Liver (tissue), 9 donors: Measurements from ENCODE around the gene MPPE1. TPM values are rescaled to one million over a fixed set of nuclear protein-coding genes. Genes with fewer than 3 reads are reported as not detected.

ENCODE experiments used
- DNase-seq: peaks from one replicate; pipeline ENCODE4 v3.0.0-alpha.2; 2017; ENCODE audit warnings: low spot score
- H3K27ac ChIP-seq, 2 donors: one replicate each; pipeline ENCODE4 v1.7.0; 2013; ENCODE audit warnings: inconsistent platforms in 2 of 2, low read length in 2 of 2, control low read depth in 1 of 2, low read depth in 1 of 2, mild to moderate bottlenecking in 1 of 2
- H3K27me3 ChIP-seq, 4 donors: one replicate each; pipeline versions ENCODE4 v1.6.1 to v1.7.0; 2013; ENCODE audit warnings: low read length in 3 of 4, inconsistent platforms in 1 of 4, mild to moderate bottlenecking in 1 of 4, moderate library complexity in 1 of 4; ENCODE audit not compliant: control insufficient read depth in 4 of 4, insufficient read depth in 4 of 4
- H3K36me3 ChIP-seq, 4 donors: one replicate each; pipeline versions ENCODE4 v1.6.1 to v1.7.0; 2013; ENCODE audit warnings: low read length in 3 of 4, mild to moderate bottlenecking in 3 of 4, low read depth in 1 of 4, moderate library complexity in 1 of 4; ENCODE audit not compliant: control insufficient read depth in 4 of 4, insufficient read depth in 3 of 4
- H3K4me1 ChIP-seq, 4 donors: one replicate each; pipeline versions ENCODE4 v1.6.1 to v1.7.0; 2013; ENCODE audit warnings: low read length in 3 of 4, mild to moderate bottlenecking in 3 of 4, moderate library complexity in 1 of 4; ENCODE audit not compliant: control insufficient read depth in 4 of 4, insufficient read depth in 4 of 4
- H3K4me3 ChIP-seq, 3 donors: one replicate each; pipeline versions ENCODE4 v1.6.1 to v1.7.0; 2013; ENCODE audit warnings: low read length in 3 of 3, control low read depth in 1 of 3, low read depth in 1 of 3, mild to moderate bottlenecking in 1 of 3
- H3K9ac ChIP-seq, 2 donors: one replicate each; pipeline ENCODE4 v1.7.0; 2013; ENCODE audit warnings: low read length in 2 of 2, mild to moderate bottlenecking in 2 of 2, moderate library complexity in 2 of 2, control low read depth in 1 of 2, low read depth in 1 of 2
- H3K9me3 ChIP-seq, 4 donors: one replicate each; pipeline versions ENCODE4 v1.6.1 to v1.7.0; 2013; ENCODE audit warnings: low read length in 3 of 4; ENCODE audit not compliant: control insufficient read depth in 4 of 4
- EGR1 ChIP-seq, 2 donors: IDR thresholded peaks; 2 replicates each; pipeline ENCODE4 v1.6.1; 2016 to 2018; ENCODE audit warnings: antibody characterized with exemption in 2 of 2, low read depth in 2 of 2
- FOXA1 ChIP-seq: IDR thresholded peaks from 2 replicates; pipeline ENCODE4 v1.6.1; 2016; ENCODE audit warnings: antibody characterized with exemption
- FOXA2 ChIP-seq: IDR thresholded peaks from 2 replicates; pipeline ENCODE4 v1.6.1; 2016; ENCODE audit warnings: antibody characterized with exemption
- GABPA ChIP-seq, 2 donors: IDR thresholded peaks in 1 of 2; conservative IDR thresholded peaks in 1 of 2; 2 replicates each; pipeline ENCODE4 v1.6.1; 2016; ENCODE audit warnings: antibody characterized with exemption in 2 of 2, mild to moderate bottlenecking in 1 of 2, moderate library complexity in 1 of 2
- HNF4A ChIP-seq, 2 donors: conservative IDR thresholded peaks; 2 replicates each; pipeline ENCODE4 v1.6.1; 2016; ENCODE audit warnings: antibody characterized with exemption in 2 of 2, mild to moderate bottlenecking in 2 of 2
- HNF4G ChIP-seq: IDR thresholded peaks from 2 replicates; pipeline ENCODE4 v1.6.1; 2016; ENCODE audit warnings: antibody characterized with exemption
- JUND ChIP-seq, 2 donors: IDR thresholded peaks; 2 replicates each; pipeline ENCODE4 v1.6.1; 2016; ENCODE audit warnings: antibody characterized with exemption in 2 of 2
- NR2F2 ChIP-seq: IDR thresholded peaks from 2 replicates; pipeline ENCODE4 v1.6.1; 2016; ENCODE audit warnings: antibody characterized with exemption
- RAD21 ChIP-seq, 2 donors: IDR thresholded peaks; 2 replicates each; pipeline ENCODE4 v1.6.1; 2016; ENCODE audit warnings: antibody characterized with exemption in 2 of 2, mild to moderate bottlenecking in 2 of 2
- RXRA ChIP-seq, 2 donors: IDR thresholded peaks; 2 replicates each; pipeline ENCODE4 v1.6.1; 2017 to 2018; ENCODE audit warnings: antibody characterized with exemption in 2 of 2, mild to moderate bottlenecking in 1 of 2
- SP1 ChIP-seq: IDR thresholded peaks from 2 replicates; pipeline ENCODE4 v1.6.1; 2018; ENCODE audit warnings: antibody characterized with exemption, mild to moderate bottlenecking
- TAF1 ChIP-seq: conservative IDR thresholded peaks from 2 replicates; pipeline ENCODE4 v1.6.1; 2016; ENCODE audit warnings: antibody characterized with exemption, mild to moderate bottlenecking
- YY1 ChIP-seq: IDR thresholded peaks from 2 replicates; pipeline ENCODE4 v1.6.1; 2016; ENCODE audit warnings: antibody characterized with exemption, mild to moderate bottlenecking
- WGBS: extraction: QIAGEN DNeasy Blood & Tissue Kit; methylation state at CpG from one replicate; pipeline ENCODE4 v1.1.7; 2013; 5-methylcytosine and 5-hydroxymethylcytosine counted together
- polyA plus RNA-seq, 2 donors: library from polyadenylated mRNA; stranded (reverse) in 1 of 2; unstranded in 1 of 2; fragments of 200-250 nt in 1 of 2; fragments of >200 nt in 1 of 2; fragmentation: Nextera tagmentation in 1 of 2; extraction: Ambion mirVana in 1 of 2; gene quantifications; one replicate each; pipeline versions ENCODE4 v1.2.1 to v1.2.3, GENCODE V29; 2013 to 2015
- total RNA-seq, 2 donors: library from RNA; depleted of rRNA; stranded (reverse); fragments of >200 nt; gene quantifications; one replicate each; pipeline ENCODE4 v1.2.3, GENCODE V29; 2014
- TF ChIP-seq, protein P1 (sequence below): IDR thresholded peaks from 2 replicates; pipeline ENCODE4 v1.6.1; 2016; ENCODE audit warnings: antibody characterized with exemption
- TF ChIP-seq, protein P2 (sequence below): IDR thresholded peaks from 2 replicates; pipeline ENCODE4 v1.6.1; 2016; ENCODE audit warnings: antibody characterized with exemption
- TF ChIP-seq, protein P3 (sequence below): IDR thresholded peaks from 2 replicates; pipeline ENCODE4 v1.6.1; 2016; ENCODE audit warnings: antibody characterized with exemption
- TF ChIP-seq, protein P4 (sequence below): IDR thresholded peaks from 2 replicates; pipeline ENCODE4 v1.6.1; 2016; ENCODE audit warnings: antibody characterized with exemption, mild to moderate bottlenecking
- TF ChIP-seq, protein P5 (sequence below): fragments of 150-350 bp; IDR thresholded peaks from 2 replicates; pipeline ENCODE4 v1.5.1; 2017; ENCODE audit warnings: improper control_type of control experiment, low read depth, low read length; ENCODE audit not compliant: missing input control
- donor health status: healthy.
- donor health status: healthy.
- donor health status: healthy.
- donor health status: healthy.
- donor health status: healthy.

Gene MPPE1
- total and polyA plus RNA-seq, 4 donors, result 9.8 to 31.6 (median 26.1) TPM

DNA sequence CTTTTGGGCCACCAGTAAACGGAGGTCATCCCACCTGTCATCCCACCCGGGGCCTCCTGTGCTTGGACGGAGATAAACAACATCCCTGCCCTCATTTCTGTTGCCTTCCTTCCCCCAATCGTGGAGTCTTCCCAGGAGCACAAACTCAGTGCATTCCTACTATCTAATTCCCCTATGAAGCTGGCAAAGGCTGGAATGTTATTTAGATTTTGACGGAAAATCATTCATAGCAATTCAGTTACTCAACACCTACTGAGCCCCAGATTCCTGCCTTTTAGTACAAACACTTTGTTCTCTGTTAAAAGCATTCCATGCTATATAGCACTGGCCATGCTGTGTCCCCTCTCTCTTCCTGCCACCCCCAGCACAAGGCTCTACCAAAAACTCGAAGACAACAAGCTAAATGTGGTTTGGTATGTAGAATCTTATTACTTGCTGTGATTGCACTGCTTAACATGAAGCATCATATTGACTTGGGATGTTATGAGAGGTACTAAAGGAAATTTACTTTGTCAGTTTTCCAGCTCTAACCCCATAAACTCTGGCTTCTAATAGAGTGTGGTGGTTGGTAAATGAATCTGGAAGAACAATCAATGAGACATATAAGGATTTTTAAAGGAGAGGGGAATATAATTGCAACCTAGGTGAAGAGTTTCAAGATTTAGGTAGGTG, 40.9 kb upstream of the MPPE1 start:
- H3K27ac ChIP-seq, result no peak overlapping the region
- WGBS, result 82% methylated on average over 6 of the region's 6 CpGs
- no peaks in the 10 kb centered on the region for H3K36me3 ChIP-seq
- no peaks in the 10 kb centered on the region for H3K27me3 ChIP-seq
- no peaks in the 10 kb centered on the region for H3K9me3 ChIP-seq
- peaks cover 3 to 10% (median 7%) of the 10 kb centered on the region in 4 donors for H3K4me1 ChIP-seq
- H3K4me3 ChIP-seq, result no peak overlapping the region
- H3K9ac ChIP-seq, result no peak overlapping the region
- DNase-seq, result no peak
- TF ChIP-seq GABPA (IDR thresholded peaks at IDR 0.05 in 1 of 2, conservative IDR thresholded peaks at IDR 0.05 in 1 of 2) (no peak), RXRA (IDR thresholded peaks at IDR 0.05) (no peak), NR2F2 (no peak), JUND (IDR thresholded peaks at IDR 0.05) (no peak), HNF4A (conservative IDR thresholded peaks at IDR 0.05) (no peak)
- TF ChIP-seq, protein P1, sequence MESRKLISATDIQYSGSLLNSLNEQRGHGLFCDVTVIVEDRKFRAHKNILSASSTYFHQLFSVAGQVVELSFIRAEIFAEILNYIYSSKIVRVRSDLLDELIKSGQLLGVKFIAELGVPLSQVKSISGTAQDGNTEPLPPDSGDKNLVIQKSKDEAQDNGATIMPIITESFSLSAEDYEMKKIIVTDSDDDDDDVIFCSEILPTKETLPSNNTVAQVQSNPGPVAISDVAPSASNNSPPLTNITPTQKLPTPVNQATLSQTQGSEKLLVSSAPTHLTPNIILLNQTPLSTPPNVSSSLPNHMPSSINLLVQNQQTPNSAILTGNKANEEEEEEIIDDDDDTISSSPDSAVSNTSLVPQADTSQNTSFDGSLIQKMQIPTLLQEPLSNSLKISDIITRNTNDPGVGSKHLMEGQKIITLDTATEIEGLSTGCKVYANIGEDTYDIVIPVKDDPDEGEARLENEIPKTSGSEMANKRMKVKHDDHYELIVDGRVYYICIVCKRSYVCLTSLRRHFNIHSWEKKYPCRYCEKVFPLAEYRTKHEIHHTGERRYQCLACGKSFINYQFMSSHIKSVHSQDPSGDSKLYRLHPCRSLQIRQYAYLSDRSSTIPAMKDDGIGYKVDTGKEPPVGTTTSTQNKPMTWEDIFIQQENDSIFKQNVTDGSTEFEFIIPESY, result no peak
- TF ChIP-seq, protein P2, sequence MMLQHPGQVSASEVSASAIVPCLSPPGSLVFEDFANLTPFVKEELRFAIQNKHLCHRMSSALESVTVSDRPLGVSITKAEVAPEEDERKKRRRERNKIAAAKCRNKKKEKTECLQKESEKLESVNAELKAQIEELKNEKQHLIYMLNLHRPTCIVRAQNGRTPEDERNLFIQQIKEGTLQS, result no peak
- TF ChIP-seq, protein P3, sequence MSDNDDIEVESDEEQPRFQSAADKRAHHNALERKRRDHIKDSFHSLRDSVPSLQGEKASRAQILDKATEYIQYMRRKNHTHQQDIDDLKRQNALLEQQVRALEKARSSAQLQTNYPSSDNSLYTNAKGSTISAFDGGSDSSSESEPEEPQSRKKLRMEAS, result no peak

DNA sequence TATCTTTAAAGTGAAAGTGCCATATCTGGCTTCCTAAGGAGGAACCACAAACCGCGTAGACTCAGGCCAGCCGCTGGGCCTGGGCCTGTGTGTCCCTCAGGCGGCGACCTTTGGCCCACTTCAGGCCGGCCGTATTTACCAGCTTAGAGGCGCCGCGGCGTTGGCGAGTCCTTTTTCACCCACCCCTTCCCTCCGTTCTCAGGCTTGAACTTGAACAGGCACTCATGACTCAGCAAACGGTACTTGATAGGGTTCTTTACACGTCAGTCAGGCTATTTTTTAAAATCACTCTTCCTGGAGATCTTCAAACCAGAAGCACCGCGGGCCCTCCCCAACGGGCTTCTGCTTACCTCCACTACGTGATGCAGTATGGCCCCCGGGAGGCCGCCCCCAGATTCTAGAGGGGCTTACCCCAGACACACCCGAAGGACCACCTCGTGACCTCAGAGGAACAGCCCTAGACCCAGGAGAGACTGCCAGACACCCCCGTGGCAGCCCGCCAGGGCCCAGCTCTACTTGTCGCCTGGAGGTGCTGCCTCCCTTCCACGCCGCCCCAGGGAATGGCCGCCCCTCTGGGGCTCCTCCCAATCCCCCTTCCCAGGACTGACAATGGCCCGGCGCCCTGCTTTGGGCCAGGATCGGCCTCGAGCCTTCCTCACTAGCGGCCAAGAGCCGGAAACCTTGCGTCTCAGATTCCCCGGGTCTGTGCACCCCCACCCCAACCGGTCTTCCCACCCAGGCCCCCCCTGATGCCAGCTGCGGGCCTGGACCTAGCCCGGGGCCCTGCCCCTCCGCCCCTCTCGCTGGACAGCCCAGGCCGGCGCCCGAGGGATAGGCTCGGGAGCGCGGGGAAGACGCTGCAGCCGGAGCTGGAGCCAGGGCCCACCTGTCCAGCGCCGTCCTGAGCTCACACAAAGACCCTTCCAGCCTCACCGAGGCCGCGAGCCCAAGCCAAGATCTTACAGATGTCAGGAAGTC, 39.4 kb upstream of the MPPE1 start:
- H3K36me3 ChIP-seq, result no peaks in the 10 kb centered on the region
- TF ChIP-seq YY1 (peak; percentile 67), RXRA (IDR thresholded peaks at IDR 0.05) (peak; percentile 97), JUND (IDR thresholded peaks at IDR 0.05) (peak; percentile 36 to 71), NR2F2 (peak; percentile 93), SP1 (peak; percentile 98), FOXA2 (peak; percentile 63), TAF1 (peak; percentile 32), FOXA1 (peak; percentile 65), RAD21 (IDR thresholded peaks at IDR 0.05) (peak; percentile 42 to 50), HNF4G (no peak), EGR1 (IDR thresholded peaks at IDR 0.05; ENCODE audit: low read depth in 2 of 2) (no peak), GABPA (IDR thresholded peaks at IDR 0.05 in 1 of 2, conservative IDR thresholded peaks at IDR 0.05 in 1 of 2) (no peak), HNF4A (conservative IDR thresholded peaks at IDR 0.05) (peak; percentile 44 to 58)
- TF ChIP-seq, protein P4, sequence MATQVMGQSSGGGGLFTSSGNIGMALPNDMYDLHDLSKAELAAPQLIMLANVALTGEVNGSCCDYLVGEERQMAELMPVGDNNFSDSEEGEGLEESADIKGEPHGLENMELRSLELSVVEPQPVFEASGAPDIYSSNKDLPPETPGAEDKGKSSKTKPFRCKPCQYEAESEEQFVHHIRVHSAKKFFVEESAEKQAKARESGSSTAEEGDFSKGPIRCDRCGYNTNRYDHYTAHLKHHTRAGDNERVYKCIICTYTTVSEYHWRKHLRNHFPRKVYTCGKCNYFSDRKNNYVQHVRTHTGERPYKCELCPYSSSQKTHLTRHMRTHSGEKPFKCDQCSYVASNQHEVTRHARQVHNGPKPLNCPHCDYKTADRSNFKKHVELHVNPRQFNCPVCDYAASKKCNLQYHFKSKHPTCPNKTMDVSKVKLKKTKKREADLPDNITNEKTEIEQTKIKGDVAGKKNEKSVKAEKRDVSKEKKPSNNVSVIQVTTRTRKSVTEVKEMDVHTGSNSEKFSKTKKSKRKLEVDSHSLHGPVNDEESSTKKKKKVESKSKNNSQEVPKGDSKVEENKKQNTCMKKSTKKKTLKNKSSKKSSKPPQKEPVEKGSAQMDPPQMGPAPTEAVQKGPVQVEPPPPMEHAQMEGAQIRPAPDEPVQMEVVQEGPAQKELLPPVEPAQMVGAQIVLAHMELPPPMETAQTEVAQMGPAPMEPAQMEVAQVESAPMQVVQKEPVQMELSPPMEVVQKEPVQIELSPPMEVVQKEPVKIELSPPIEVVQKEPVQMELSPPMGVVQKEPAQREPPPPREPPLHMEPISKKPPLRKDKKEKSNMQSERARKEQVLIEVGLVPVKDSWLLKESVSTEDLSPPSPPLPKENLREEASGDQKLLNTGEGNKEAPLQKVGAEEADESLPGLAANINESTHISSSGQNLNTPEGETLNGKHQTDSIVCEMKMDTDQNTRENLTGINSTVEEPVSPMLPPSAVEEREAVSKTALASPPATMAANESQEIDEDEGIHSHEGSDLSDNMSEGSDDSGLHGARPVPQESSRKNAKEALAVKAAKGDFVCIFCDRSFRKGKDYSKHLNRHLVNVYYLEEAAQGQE, result peak; percentile 64
- TF ChIP-seq, protein P3, result no peak
- TF ChIP-seq, protein P5, sequence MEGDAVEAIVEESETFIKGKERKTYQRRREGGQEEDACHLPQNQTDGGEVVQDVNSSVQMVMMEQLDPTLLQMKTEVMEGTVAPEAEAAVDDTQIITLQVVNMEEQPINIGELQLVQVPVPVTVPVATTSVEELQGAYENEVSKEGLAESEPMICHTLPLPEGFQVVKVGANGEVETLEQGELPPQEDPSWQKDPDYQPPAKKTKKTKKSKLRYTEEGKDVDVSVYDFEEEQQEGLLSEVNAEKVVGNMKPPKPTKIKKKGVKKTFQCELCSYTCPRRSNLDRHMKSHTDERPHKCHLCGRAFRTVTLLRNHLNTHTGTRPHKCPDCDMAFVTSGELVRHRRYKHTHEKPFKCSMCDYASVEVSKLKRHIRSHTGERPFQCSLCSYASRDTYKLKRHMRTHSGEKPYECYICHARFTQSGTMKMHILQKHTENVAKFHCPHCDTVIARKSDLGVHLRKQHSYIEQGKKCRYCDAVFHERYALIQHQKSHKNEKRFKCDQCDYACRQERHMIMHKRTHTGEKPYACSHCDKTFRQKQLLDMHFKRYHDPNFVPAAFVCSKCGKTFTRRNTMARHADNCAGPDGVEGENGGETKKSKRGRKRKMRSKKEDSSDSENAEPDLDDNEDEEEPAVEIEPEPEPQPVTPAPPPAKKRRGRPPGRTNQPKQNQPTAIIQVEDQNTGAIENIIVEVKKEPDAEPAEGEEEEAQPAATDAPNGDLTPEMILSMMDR, result no peak
- TF ChIP-seq, protein P1, result peak; percentile 57
- TF ChIP-seq, protein P2, result no peak
- peak; percentile 84 for DNase-seq
- H3K4me1 ChIP-seq, result peaks cover 3 to 10% (median 7%) of the 10 kb centered on the region in 4 donors
- no peaks in the 10 kb centered on the region for H3K9me3 ChIP-seq
- H3K4me3 ChIP-seq, result peak overlapping the region; percentile 36 to 69 (median 45)
- H3K27ac ChIP-seq, result peak overlapping the region; percentile 85 to 97
- 22% methylated on average over 55 of the region's 55 CpGs for WGBS
- no peaks in the 10 kb centered on the region for H3K27me3 ChIP-seq
- H3K9ac ChIP-seq, result peak overlapping the region; percentile 48 to 92
